HG02642 (cell line): ENCODE results near the gene RASL12.
"Not testable (repeated sequence)": the region's sequence is repeated elsewhere in the genome, so short reads cannot be mapped to it uniquely, and the experiment has no call there.

Experiments used
- ATAC-seq: cut with Tn5 transposase; IDR thresholded peaks from one replicate; pipeline ENCODE4 v1.9.1; 2021; ENCODE audit warnings: mild to moderate bottlenecking; ENCODE audit not compliant: unreplicated experiment, poor library complexity

RASL12 gene

GRCh38 chr15:65067645-65068402 is at the start of gene RASL12:
Gene RASL12, minus strand, starts transcription at chr15:65067991. Its CDS starts 156 bp downstream, at chr15:65067835.
- no peak for ATAC-seq

GRCh38 chr15:65115542-65115941 is 47.8 kb upstream of the RASL12 start:
- no peak for ATAC-seq

GRCh38 chr15:65115086-65115485 is 47.3 kb upstream of the RASL12 start, which contains the start of gene UBAP1L:
Gene UBAP1L, minus strand, starts transcription at chr15:65115200. Its CDS starts 8,985 bp downstream, at chr15:65106215.
- no peak for ATAC-seq

GRCh38 chr15:65110676-65111292 is 43.0 kb upstream of the RASL12 start:
- no peak for ATAC-seq

GRCh38 chr15:65106011-65106590 is 38.3 kb upstream of the RASL12 start:
- ATAC-seq = no peak

GRCh38 chr15:65105038-65105437 is 37.2 kb upstream of the RASL12 start:
- ATAC-seq = no peak

- ATAC-seq = no peak
Measured at GRCh38 chr15:65102912-65103311, 35.1 kb upstream of the RASL12 start.

GRCh38 chr15:65101891-65102708 is 34.3 kb upstream of the RASL12 start:
- ATAC-seq = no peak

- no peak for ATAC-seq
Measured at GRCh38 chr15:65101411-65101890, 33.7 kb upstream of the RASL12 start.

- no peak for ATAC-seq
Measured at GRCh38 chr15:65100442-65100841, 32.7 kb upstream of the RASL12 start.

- ATAC-seq = not testable (repeated sequence)
Measured at GRCh38 chr15:65099801-65100200, 32.0 kb upstream of the RASL12 start.

- no peak for ATAC-seq
Measured at GRCh38 chr15:65099336-65099735, 31.5 kb upstream of the RASL12 start.

GRCh38 chr15:65097651-65098263 is 30.0 kb upstream of the RASL12 start:
- no peak for ATAC-seq

- no peak for ATAC-seq
Measured at GRCh38 chr15:65096481-65097385, 28.9 kb upstream of the RASL12 start.

GRCh38 chr15:65095747-65096104 is 27.9 kb upstream of the RASL12 start:
- no peak for ATAC-seq

GRCh38 chr15:65095011-65095746 is 27.4 kb upstream of the RASL12 start:
- ATAC-seq = no peak

GRCh38 chr15:65094294-65094995 is 26.7 kb upstream of the RASL12 start:
- ATAC-seq = no peak

- ATAC-seq = not testable (repeated sequence)
Measured at GRCh38 chr15:65093793-65094170, 26.0 kb upstream of the RASL12 start.
